Small intestine (tissue), 7 donors: ENCODE measurements around the gene MAN2A1. TPM values are rescaled to one million over a fixed set of nuclear protein-coding genes. Genes with fewer than 3 reads are reported as not detected.
"Not testable (repeated sequence)": the region's sequence is repeated elsewhere in the genome, so short reads cannot be mapped to it uniquely, and the experiment has no call there.

Experiments used
- DNase-seq, 2 donors: peaks; one replicate each; pipeline versions ENCODE4 v3.0.0 to v3.0.0-alpha.2; 2013
- FAIRE-seq: peaks from 2 replicates; lab custom pipeline; 2012; peaks lifted over from hg19 to GRCh38; lab: Jason Lieb, UNC
- H3K27ac ChIP-seq, 3 donors: one replicate each; pipeline ENCODE4 v1.5.1; 2013; ENCODE audit warnings: low read length in 2 of 3, mild to moderate bottlenecking in 2 of 3, control low read depth in 1 of 3, inconsistent platforms in 1 of 3, low read depth in 1 of 3, moderate library complexity in 1 of 3
- H3K27me3 ChIP-seq, 3 donors: one replicate each; pipeline ENCODE4 v1.6.1; 2013; ENCODE audit warnings: low read length in 3 of 3, inconsistent platforms in 1 of 3; ENCODE audit not compliant: control insufficient read depth in 3 of 3, insufficient read depth in 3 of 3
- H3K36me3 ChIP-seq, 3 donors: one replicate each; pipeline ENCODE4 v1.6.1; 2013; ENCODE audit warnings: low read length in 3 of 3, inconsistent platforms in 1 of 3, low read depth in 1 of 3, mild to moderate bottlenecking in 1 of 3, moderate library complexity in 1 of 3; ENCODE audit not compliant: control insufficient read depth in 3 of 3, insufficient read depth in 2 of 3
- H3K4me1 ChIP-seq, 3 donors: one replicate each; pipeline ENCODE4 v1.6.1; 2013; ENCODE audit warnings: low read length in 2 of 3, inconsistent platforms in 1 of 3, low read depth in 1 of 3, mild to moderate bottlenecking in 1 of 3, moderate library complexity in 1 of 3; ENCODE audit not compliant: control insufficient read depth in 3 of 3, insufficient read depth in 2 of 3
- H3K4me3 ChIP-seq, 3 donors: one replicate each; pipeline ENCODE4 v1.5.1; 2013; ENCODE audit warnings: low read length in 3 of 3, control low read depth in 1 of 3, inconsistent platforms in 1 of 3, low read depth in 1 of 3, mild to moderate bottlenecking in 1 of 3, moderate library complexity in 1 of 3
- H3K9me3 ChIP-seq, 2 donors: one replicate each; pipeline ENCODE4 v1.6.1; 2013; ENCODE audit warnings: low read depth in 1 of 2, low read length in 1 of 2; ENCODE audit not compliant: control insufficient read depth in 2 of 2, insufficient read depth in 1 of 2
- WGBS, 3 donors: extraction: QIAGEN DNeasy Blood & Tissue Kit; methylation state at CpG; one replicate each; pipeline ENCODE4 v1.1.7; 2013; 5-methylcytosine and 5-hydroxymethylcytosine counted together
- polyA plus RNA-seq, 4 donors: library from polyadenylated mRNA; stranded (reverse) in 3 of 4; unstranded in 1 of 4; fragments of 200-250 nt in 3 of 4; fragments of 120-200 nt in 1 of 4; gene quantifications; one replicate each; pipeline versions ENCODE4 v1.2.1 to v1.2.3, GENCODE V29; 2013
- donor health status: healthy with polysubstance abuse.
- donor health status: control.
- donor health status: control.
- donor health status: Bipolar disorder and iron deficiency.
- donor health status: healthy.

The MAN2A1 gene
- polyA plus RNA-seq, 4 donors: 16.3 to 106 (median 21.7) TPM

- FAIRE-seq: no peak
- 73 to 88% (median 84%) methylated on average over 6 of the region's 6 CpGs for WGBS, 3 donors
These were observed 136.7 kb downstream of the MAN2A1 start for GRCh38 chr5:109826426-109826825.

GRCh38 chr5:109829331-109829730 lies 139.6 kb downstream of the MAN2A1 start:
- FAIRE-seq: no peak
- H3K9me3 ChIP-seq: no peaks in the 10 kb centered on the region
- H3K27ac ChIP-seq: no peak overlapping the region
- no peak for DNase-seq
- H3K36me3 ChIP-seq: peaks cover 8 to 18% (median 12%) of the 10 kb centered on the region in 3 donors
- no peaks in the 10 kb centered on the region for H3K27me3 ChIP-seq
- no peak overlapping the region for H3K4me3 ChIP-seq
- H3K4me1 ChIP-seq: no peaks in the 10 kb centered on the region

More at GRCh38 chr5:109826426-109826825, 136.7 kb downstream of the MAN2A1 start:
- DNase-seq: no peak
- no peaks in the 10 kb centered on the region for H3K9me3 ChIP-seq
- H3K27ac ChIP-seq: no peak overlapping the region
- no peaks in the 10 kb centered on the region for H3K27me3 ChIP-seq
- H3K4me3 ChIP-seq: no peak overlapping the region
- peaks cover 5 to 13% (median 13%) of the 10 kb centered on the region in 3 donors for H3K36me3 ChIP-seq
- H3K4me1 ChIP-seq: no peaks in the 10 kb centered on the region

GRCh38 chr5:109830955-109831502 lies 141.3 kb downstream of the MAN2A1 start:
- H3K27me3 ChIP-seq: no peaks in the 10 kb centered on the region
- no peak for FAIRE-seq
- WGBS, 3 donors: 80 to 90% (median 84%) methylated on average over 1 of the region's 1 CpG

GRCh38 chr5:109832207-109833188 lies 142.8 kb downstream of the MAN2A1 start:
- DNase-seq, H3K27me3 ChIP-seq: not testable (repeated sequence)

More at GRCh38 chr5:109830955-109831502, 141.3 kb downstream of the MAN2A1 start:
- Histone ChIP-seq H3K4me1 (no peaks in the 10 kb centered on the region), H3K4me3 (no peak overlapping the region), H3K36me3 (peaks cover 5 to 14% (median 9%) of the 10 kb centered on the region in 3 donors), H3K9me3 (no peaks in the 10 kb centered on the region), H3K27ac (no peak overlapping the region)
- DNase-seq: no peak

GRCh38 chr5:109833946-109834345 lies 144.2 kb downstream of the MAN2A1 start:
- peaks cover 5 to 15% (median 11%) of the 10 kb centered on the region in 3 donors for H3K36me3 ChIP-seq
- WGBS, 3 donors: 94 to 98% (median 94%) methylated on average over 3 of the region's 3 CpGs
- FAIRE-seq: no peak
- H3K27ac ChIP-seq: no peak overlapping the region
- H3K9me3 ChIP-seq: no peaks in the 10 kb centered on the region
- H3K4me3 ChIP-seq: no peak overlapping the region
- H3K27me3 ChIP-seq: no peaks in the 10 kb centered on the region
- no peaks in the 10 kb centered on the region for H3K4me1 ChIP-seq
- DNase-seq: no peak

More at GRCh38 chr5:109832207-109833188, 142.8 kb downstream of the MAN2A1 start:
- not testable (repeated sequence) for FAIRE-seq, H3K4me1 ChIP-seq, H3K4me3 ChIP-seq, H3K9me3 ChIP-seq, H3K27ac ChIP-seq
- peaks cover 5 to 19% (median 11%) of the 10 kb centered on the region in 3 donors for H3K36me3 ChIP-seq
- 96% methylated on average over 23 to 41 of the region's 42 CpGs for WGBS, 3 donors

- Histone ChIP-seq H3K4me1 (no peaks in the 10 kb centered on the region), H3K4me3 (no peak overlapping the region), H3K27me3 (no peaks in the 10 kb centered on the region), H3K36me3 (peaks cover 3 to 17% (median 11%) of the 10 kb centered on the region in 3 donors), H3K9me3 (no peaks in the 10 kb centered on the region), H3K27ac (no peak overlapping the region)
- FAIRE-seq: no peak
- no peak for DNase-seq
- 89 to 92% (median 91%) methylated on average over 8 of the region's 8 CpGs for WGBS, 3 donors
These were observed 146.6 kb downstream of the MAN2A1 start for GRCh38 chr5:109836280-109836679.

- no peak overlapping the region for H3K27ac ChIP-seq
- no peaks in the 10 kb centered on the region for H3K4me1 ChIP-seq
- H3K36me3 ChIP-seq: peaks cover 3 to 17% (median 12%) of the 10 kb centered on the region in 3 donors
- WGBS, 3 donors: 94 to 99% (median 96%) methylated on average over 6 of the region's 6 CpGs
- H3K27me3 ChIP-seq: no peaks in the 10 kb centered on the region
- no peak for FAIRE-seq
- DNase-seq: no peak
- no peak overlapping the region for H3K4me3 ChIP-seq
- no peaks in the 10 kb centered on the region for H3K9me3 ChIP-seq
These were observed 147.6 kb downstream of the MAN2A1 start for GRCh38 chr5:109837231-109837861.

- Histone ChIP-seq H3K27me3 (no peaks in the 10 kb centered on the region), H3K4me1 (no peaks in the 10 kb centered on the region), H3K27ac (no peak overlapping the region), H3K4me3 (no peak overlapping the region), H3K36me3 (peaks cover 3 to 22% (median 12%) of the 10 kb centered on the region in 3 donors), H3K9me3 (no peaks in the 10 kb centered on the region)
- 98 to 100% (median 100%) methylated on average over 1 of the region's 1 CpG for WGBS, 3 donors
- no peak for FAIRE-seq
- no peak for DNase-seq
These were observed 148.4 kb downstream of the MAN2A1 start for GRCh38 chr5:109838157-109838556.
